Effector CD8-positive, alpha-beta T cell (primary cell): ENCODE measurements around the gene CHMP1B.
"Not testable (repeated sequence)": the region's sequence is repeated elsewhere in the genome, so short reads cannot be mapped to it uniquely, and the experiment has no call there.

ENCODE experiments used
- DNase-seq: peaks from one replicate; lab custom pipeline; 2025; lab: John Stamatoyannopoulos, UW

The CHMP1B gene

DNA sequence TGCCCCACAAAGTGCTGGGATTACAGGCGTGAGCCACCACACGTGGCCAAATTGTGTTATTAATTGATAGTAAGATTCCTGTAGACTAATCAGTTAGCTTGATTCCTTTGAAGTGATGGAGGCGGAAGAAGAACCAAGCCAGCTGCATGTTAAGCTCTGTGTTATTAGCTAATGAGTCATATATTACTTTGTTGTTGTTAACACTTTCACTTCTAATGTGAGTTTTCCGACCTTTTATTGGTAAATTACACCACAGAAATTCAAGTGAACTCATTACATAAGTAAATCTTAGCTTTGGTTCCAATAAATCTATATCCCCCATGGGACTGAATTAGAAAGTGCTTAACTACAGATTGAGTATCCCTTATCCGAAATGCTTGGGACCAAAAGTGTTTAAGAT lies 20.3 kb downstream of the CHMP1B start:
- DNase-seq: no peak

DNA sequence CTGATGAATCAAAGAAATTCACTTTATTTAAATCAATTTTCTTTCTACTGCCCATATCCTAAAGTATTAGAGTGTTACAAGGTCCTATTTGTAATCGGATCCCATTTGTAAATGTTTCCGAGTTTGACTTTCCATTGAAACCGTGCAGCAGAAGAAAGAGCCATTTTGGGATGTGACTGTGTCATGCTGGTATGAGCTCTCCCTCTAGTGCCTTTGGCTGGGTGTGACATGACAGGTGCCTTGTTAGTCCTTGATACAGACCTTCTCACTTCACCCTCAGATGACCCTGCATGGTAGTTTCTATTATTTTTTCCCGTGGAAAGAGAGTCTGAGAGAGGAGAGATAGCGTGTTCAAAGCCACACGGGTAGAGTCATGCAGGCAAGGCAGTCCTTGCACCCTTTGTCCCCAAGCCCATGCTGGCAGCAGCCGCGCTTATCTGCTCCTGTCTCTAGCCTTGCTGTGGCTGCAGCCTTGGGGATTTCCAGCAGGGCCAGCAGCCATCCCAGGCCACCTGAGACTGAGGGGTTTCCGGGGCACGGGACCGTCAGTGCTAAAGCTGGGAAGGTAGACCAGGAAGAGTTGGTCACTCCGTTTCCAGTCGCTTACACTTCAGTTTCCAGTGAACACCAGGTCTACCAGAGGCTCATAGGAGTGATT lies 21.4 kb downstream of the CHMP1B start:
- DNase-seq: no peak

DNA sequence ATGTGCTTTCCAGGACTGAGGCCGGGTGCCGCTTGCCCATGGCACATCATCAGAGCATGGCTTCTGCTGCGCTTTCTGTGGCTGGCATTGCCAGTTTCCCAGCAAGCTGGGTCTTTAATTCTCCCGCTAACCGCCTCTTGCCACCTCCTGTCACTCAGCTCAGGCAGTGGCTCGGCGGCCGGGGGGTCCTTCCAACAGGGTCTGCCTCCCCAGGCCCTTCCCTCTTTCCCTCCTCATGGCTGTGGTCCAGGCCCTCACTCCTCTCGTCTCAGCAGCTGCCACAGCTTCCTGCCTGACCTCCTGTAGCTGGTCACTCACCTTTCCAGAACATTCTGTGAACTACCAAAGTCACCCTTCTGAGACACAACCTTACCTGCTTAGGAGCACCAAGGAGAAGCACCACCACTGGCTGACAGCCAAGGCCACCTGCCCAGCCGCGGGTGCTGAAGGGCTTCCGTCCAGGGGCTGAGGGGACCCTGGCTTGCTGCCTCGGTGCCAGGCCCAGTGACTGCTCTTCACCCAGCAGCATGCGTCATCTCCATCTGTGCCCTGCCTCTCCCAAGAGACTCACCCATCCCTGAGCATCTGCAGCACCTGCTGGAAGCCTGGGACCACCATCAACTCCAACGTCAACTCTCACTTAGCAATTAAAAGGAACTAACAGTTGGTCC lies 22.6 kb downstream of the CHMP1B start:
- no peak for DNase-seq

DNA sequence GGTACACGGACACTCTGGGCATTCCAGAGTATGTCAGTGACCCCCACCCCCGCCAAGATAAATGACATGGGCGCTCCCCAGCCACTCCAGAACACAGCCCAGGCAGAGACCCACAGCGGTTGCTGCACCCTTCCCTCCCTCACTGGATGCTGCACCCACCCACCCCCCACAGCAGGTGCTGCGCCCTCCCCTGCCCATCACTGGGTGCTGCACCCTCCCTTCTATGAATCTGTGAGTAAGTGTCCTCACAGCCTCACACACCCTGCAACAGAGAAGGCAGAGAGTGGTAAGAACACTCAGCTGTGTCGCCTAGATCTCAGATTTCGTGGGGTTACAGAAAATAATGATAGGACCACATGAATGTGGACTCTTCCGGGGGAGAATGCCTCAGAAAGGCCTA lies 23.5 kb downstream of the CHMP1B start:
- no peak for DNase-seq

DNA sequence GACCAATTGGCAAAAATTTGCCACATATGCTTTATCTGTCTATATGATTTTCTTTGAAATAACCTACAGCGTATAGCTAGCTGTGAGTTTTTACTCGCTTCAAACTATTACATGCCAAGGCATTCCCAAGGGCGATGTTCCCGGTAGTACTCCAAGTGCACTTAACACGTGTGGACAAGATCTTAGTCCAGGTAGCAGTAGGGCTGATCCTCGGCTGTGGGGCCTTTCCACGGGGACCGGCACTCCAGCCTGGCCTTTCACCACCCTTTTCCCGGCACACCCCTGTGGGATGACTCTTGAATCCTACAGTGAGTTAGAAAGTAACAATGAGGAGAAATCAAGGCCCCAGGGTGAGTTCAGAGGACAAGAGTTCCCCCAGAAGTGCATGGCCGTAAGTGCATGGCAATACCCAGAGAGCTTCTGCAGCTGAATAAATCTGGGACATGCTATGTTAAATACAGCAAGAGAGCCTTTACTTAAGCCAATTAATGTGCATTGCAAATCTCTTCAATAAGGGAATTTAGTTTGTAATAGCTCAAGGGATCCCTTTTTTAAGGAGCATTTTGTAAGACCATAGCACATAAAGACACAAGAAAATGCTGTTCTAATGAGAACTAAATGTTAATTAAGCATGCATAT lies 26.4 kb downstream of the CHMP1B start:
- no peak for DNase-seq

DNA sequence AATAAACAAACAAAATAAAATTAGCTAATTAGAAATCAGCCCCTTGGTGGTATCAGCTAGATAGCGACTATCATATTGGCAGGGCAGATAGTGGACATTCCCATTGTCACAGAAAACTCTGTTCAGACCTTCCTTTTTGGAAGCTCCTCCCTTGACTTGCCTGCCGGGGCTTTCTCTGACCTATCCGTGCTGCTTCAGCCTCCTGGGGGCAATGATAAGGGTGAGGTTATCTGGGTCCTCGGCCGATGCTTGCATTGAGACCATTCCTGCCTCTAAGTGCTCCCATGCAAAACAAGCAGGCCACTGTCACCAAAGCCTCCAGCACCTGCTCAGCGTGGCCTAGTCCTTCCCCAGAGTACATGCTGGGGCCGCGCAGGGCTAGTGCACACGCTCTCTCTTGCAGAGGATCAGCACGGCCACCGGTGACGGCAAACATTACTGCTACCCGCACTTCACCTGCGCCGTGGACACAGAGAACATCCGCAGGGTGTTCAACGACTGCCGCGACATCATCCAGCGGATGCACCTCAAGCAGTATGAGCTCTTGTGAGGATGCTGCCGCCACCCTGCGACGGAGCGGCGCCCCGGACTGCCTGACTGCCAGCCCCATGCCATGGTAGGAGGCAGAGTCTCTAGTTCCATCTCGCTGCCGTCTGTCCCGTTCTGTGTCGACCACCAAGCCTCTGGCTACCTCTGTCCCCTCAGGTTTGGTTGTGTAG lies 29.5 kb downstream of the CHMP1B start:
- no peak for DNase-seq

DNA sequence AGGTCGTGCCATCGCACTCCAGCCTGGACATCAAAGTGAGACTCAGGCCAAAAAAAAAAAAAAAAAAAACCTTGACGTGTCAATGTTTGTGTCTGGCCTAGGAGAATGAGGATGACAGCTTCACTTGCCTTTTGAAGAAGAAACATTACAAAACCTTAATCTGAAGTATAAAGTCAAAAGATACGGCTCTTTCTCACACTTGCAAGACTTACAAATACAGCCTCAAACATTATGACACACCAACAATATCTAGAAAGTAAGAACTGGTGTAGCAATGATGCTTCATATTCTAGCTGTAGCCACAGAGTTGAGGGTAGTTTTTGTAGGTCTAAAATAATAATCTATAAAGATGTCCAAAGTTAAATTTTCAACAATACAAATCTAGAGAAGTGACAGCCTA lies 31.4 kb downstream of the CHMP1B start:
- DNase-seq: no peak

DNA sequence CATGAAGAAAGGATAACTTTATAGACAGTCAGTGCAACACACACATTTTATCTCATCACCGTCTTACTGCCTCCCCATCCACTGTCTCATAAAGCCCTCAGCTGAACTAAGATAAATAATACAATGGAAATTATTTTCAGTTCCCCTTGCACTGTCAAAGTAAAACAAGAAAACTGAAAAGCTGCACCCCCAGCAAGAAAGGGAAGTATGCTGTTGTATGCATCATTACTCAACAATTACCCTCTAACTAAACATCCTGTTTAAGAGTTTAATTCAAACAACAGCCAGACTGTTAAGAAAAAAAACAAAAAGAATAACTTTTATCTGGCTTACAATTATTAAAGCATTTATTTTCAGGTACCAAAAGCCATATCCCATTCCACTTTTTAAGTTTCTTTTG lies 31.9 kb downstream of the CHMP1B start:
- DNase-seq: no peak

DNA sequence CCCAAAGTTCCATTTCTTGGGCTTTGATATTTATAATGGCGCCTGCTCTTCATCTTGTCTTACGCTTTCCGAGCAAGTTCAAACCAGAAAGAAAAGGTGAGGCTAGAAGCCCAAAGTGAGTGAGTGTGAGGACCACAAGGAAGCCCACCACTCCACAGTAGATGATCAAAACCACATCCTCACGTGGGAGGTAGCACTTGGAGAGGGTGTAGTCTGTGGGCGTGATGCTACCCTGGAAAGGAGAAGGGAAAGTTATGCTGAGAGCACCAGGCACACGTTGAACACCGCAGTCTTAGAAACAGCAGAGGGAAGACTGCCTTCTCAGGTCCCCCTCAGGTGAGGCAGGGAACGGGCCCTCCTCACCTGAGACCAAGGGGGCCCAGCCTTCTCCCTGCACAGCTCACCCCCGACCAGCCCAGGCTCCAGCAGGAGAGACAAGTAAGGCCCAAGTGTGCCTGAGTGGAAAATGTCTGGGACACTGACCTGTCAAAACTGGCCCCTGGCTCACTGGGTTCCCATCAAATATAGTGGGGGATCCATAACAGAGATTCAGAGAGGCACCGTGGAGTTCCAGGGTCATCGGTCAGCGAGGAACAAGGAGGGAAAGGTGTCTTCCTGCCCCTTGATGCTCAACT lies 33.3 kb downstream of the CHMP1B start:
- no peak for DNase-seq

DNA sequence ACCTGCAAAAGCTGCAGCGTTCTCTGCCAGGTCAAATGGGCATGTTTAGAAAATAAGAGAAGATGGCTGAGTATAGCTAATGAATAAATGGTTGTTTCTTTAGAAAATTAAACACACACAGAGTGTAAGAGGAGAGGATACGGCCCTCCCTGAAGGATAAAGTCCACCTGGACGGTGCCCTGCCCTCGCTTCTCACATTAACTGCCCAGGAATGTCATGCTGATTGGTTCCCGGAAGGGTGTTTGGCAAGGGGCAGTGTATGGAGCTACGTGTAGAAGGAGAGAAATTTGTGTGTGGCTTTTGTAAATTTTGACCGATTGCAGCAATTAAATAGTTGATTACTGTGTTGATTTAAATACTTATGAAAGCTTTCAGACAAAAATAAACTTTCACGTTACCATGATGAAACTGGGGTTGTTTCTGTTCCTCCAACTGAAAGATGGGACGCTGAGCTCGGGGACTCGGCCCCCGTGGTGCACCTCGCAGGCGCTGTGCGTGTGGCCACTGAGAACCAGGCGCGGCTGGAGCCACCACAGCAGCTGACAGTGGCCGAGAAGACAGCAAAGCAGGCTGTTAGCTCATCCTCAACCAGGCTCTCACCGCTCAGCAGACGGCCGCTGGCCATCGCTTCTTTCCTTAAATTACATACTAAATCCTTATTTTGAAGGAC lies 34.2 kb downstream of the CHMP1B start:
- DNase-seq: no peak

DNA sequence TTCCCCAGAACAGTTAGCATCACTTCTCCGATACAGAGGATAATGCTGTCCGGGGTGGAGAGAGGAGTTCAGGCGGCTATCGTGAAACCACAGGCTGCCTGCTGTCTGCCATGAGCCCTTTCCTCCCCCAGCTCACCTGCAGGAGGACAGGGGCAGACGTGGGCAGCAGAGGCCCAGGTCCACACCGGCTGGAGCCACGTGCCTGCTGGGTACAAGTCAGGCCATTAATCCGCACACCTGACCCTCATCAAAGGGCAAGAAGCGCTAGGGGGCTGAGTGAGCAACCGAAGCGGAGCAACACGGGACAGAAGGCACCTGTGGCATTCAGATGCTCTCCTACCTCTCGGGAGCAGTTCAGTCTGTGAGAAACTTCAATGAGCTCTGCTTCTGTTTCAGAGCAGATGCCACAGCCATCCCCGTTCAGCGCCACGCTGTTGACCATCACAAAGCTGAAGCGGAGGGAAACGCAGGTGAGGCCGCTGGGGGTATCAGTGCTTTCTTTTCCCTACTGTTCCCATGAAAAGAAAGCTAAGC lies 35.4 kb downstream of the CHMP1B start:
- no peak for DNase-seq

DNA sequence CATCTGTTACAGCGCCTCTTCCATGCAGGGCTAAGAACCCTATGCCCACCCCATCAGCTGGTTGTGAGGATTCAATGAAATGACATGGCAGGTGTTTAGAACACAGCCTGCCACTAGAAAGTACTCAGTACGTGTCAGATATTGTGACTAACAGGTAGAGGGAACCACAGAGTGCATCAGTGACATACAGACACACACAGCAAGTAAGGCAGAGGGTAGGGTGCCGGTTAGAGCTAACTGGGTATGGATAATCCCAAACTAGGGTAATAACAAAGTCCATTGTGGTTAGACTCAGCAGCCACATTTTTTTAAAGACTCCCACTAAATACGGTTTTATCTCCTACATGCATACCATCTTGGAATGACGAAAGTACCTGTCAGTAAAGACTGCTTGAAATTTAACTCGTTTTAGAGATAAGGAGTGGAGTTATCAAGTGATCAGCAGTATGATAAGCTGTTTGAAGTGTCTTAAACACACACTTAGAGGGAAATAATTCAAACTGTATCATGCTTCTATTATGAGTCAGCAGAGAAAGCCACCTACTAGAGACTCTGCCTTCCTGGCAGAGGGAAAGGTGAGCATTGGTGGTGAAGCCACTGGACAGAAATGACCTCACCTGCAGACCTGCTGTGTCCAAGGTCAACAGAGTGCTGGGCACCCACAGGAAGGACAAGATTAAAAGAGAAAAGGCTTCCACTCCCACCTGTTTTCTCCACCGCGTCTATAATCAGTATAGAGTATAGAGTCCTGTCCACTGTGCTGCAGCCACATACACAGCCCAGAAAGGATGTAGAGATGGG lies 36.3 kb downstream of the CHMP1B start:
- DNase-seq: no peak

DNA sequence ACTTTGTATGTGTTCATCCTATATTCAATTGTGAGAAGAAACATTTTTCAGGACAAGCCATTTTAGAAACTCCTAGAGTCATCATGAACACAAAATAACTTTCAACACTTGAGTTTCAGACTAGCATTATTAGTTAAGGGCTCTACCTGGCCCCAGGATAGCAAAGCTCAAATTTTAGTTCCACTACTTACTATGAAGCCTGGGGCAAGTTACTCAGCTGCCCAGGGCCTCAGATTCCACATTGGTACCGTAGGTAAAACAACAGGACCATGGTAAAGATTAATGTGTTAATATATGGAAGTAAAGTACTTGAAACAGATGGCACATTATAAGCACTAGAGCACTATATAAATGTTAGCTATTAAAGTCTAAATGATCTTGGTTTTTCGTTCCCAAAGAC lies 37.5 kb downstream of the CHMP1B start:
- DNase-seq: no peak

DNA sequence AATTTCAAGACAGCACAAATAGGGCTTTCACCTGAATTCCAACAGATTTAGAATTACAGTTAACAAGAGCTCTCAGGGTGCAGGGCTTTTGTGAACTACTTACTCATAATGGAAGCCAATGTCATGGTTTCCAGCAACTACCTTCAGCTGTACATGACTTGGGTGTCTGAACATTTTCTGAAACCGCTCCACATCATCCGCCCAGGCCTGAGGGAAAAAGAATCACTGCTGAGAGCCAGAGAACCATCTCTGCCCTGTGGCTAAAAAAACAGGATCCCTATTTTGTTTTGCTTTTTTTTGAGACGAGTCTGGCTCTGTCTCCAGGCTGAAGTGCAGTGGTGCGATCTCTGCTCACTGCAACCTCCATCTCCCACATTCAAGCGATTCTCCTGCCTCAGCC lies 38.1 kb downstream of the CHMP1B start:
- DNase-seq: no peak

DNA sequence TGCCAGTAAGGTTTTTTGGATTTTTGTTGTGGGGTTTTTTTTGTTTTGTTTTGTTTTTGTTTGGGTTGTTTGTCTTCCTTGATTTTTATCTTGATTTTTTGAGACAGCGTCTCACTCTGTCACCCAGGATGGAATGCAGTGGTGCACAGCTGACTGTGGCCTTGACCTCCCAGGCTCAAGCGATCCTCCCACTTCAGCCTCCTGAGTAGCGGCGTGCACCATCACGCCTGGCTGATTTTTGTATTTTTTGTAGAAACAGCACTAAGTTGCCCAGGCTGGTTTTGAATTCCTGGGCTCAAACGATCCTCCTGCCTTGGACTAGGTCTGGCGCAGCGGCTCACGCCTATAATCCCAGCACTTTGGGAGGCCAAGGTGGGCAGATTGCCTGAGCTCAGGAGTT lies 40.5 kb downstream of the CHMP1B start:
- no peak for DNase-seq

DNA sequence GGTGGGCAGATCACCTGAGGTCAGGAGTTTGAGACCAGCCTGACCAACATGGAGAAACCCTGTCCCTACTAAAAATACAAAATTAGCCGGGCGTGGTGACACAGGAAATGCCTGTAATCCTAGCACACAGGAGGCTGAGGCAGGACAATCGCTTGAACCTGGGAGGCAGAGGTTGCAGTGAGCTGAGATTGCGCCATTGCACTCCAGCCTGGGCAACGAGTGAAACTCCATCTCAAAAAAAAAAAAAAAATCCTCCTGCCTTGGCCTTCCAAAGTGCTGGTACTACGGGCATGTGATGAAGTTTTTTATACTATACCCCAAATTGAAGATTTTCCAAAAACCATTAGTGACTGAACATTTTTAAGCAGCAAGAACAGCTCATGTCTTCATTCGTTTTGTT lies 41.2 kb downstream of the CHMP1B start:
- not testable (repeated sequence) for DNase-seq

DNA sequence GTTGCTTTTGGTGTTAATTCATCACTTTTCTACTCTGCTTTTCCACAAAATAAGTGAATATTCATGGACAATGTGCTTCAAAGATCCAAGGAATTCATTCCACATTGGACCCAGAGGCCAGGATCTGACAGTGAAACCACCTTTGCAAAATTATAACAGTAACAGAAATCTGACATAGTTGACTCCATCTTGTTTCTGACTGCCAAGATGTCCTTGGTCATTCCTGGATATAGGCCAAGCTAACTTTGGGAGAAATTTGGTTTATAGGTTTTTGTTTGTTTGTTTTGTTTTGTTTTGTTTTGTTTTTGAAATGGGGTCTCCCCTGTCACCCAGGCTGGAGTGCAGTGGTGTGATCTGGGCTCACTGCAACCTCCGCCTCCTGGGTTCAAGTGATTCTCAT lies 46.6 kb downstream of the CHMP1B start:
- no peak for DNase-seq

DNA sequence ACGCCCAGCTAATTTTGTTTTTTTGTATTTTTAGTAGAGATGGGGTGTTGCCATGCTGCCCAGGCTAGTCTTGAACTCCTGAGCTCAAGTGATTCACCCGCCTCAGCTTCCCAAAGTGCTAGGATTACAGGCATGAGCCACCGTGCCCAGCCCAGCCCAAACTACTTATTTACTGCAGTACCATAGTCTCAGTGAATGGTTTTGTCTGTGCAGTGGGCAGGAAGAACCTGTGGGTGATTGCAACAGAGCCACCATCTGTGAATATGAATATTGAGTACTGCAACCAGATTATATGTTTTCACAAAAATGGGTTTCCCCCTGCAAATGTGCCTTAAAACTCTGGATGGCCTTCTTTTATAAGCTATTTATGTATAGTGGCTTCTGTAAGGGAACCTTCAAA lies 47.9 kb downstream of the CHMP1B start:
- no peak for DNase-seq

DNA sequence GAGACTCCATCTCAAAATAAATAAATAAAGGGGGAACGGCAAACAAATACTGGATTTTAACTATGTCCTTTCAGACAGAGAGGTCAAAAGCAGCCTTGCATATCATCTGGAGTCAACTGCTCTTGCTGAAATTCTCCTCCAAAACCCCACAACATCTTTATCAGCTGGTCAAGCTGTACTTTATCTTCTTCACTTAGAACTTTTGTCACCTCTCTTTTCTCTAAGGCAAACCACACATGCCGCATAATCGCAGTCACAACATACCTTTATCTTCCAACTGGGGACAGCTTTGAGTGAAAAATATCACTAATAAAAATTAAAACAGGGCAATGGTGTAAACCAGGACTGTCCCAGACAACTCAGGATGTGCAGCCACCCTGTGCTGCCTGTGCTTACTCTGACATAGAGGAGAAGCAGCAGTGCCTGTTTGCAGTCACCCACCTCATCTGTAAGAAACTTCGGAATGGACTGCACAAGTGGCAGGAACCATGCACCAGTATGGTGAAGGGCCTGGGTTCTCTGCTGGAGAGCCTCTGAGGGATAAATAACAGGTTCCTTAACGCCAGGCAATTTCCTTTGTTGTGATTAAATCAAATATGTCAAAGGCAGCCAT lies 50.7 kb downstream of the CHMP1B start:
- DNase-seq: no peak
